Measurements from ENCODE around the gene EPHB2.
"Not testable (repeated sequence)": the region's sequence is repeated elsewhere in the genome, so short reads cannot be mapped to it uniquely, and the experiment has no call there.

Gene EPHB2

GRCh38 chr1:22838965-22839364 lies 128.3 kb downstream of the EPHB2 start:
- DNase-seq (ENCODE audit: low read depth): no peak

DNA sequence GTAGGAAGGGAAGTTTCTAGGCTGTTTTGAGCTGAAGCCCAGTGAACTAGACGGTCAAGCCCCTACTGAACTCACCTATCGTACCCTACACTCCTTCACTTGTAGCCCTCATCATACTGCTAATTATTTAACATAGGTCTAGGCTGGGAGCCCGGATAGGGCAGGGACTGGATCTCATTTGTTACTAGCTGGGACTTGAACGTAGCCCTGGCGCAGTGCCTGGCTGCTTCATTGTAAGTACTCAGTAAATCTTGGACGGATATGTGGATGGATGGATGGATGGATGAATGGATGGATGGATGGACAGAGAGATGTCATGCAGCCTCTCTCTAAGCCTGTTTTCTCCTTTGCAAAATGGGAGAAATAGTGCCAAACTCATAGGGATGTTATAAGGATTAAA lies 129.2 kb downstream of the EPHB2 start:
- no peak for DNase-seq (ENCODE audit: low read depth)

DNA sequence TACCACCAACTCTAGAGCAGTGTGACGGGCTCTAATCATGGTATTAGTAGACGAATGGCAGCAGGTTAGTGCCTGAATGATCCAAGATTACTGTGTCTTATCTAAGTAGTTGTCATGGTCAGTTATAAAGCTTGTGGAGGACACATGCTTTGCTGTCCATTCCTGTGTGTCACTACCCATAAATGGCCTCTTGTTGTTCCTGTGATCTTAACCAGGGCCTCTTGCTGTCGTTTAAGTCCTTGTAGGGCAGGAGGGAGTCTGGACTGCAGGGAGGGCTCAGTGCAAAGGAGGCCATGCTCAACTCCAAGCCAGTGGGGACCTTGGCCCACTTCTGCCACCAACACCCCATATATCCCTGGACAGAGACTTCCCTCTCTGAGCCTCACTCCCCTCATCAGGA lies 130.5 kb downstream of the EPHB2 start:
- DNase-seq (ENCODE audit: low read depth): no peak

- DNase-seq (ENCODE audit: low read depth): no peak
Measured at GRCh38 chr1:22841860-22842281, 131.2 kb downstream of the EPHB2 start.

DNA sequence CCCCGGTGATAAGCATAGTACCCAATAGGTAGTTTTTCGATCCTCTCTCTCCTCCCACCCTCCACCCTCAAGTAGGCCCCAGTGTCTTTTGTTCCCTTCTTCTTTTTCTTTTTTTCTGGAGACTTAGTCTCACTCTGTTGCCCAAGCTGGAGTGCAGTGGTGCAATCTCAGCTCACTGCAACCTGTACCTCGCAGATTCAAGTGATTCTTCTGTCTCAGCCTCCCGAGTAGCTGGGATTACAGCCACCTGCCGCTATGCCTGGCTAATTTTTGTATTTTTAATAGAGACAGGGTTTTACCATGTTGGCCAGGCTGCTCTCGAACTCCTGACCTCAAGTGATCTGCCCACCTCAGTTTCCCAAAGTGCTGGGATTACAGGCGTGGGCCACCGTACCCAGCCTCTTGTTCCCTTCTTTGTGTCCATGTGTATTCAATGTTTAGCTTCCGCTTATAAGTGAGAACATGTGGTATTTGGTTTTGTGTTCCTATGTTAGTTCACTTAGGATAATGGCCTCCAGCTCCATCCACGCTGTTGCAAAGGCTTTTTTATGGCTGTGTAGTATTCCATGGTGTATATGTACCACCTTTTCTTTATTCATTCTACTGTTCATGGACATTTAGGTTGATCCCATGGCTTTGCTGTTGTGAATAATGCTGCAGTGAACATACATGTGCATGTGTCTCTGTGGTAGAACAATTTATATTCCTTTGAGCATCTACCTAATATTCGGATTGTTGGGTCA lies 133.0 kb downstream of the EPHB2 start:
- DNase-seq (ENCODE audit: low read depth): not testable (repeated sequence)

DNA sequence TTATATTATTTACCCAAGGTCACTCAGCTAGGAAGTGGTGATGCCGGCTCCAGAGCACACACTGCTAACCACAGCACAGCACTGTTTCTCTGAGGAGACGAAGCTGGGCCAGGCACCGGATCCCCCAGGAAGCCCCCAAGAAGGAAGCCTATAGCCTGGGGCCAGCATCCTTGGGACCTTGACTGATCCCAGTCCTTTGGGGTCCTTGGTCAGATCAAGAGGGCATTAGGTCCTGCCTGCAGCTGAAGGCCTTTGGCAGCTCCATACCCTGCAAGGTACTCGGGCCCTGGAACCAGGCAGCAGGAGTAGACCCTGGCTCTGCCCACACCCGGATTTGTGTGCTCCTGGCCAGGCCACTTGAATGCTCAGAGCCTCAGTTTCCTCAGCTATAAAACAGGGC lies 134.0 kb downstream of the EPHB2 start:
- DNase-seq (ENCODE audit: low read depth): no peak

- no peak for DNase-seq (ENCODE audit: low read depth)
Measured at GRCh38 chr1:22845398-22845935, 134.8 kb downstream of the EPHB2 start.

DNA sequence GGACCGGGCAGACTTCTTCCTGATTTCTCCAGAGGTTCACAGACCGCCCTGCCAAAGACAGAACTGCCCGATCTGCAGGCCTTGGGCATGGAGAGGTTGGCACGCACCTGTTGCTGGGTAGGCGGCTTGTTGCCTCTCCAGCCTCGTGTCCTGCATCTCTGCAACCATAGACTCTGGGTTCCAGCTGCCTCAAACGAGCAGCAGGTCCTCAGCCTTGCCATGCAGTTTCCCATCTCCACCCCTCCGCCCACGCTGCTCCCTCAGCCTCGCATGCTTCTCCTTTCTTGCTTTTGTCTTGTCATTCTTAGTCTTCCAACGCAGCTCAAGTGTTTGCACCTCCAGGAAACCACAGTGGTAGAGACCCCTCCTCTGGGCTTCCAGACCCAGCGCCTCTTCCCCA lies 135.8 kb downstream of the EPHB2 start:
- no peak for DNase-seq (ENCODE audit: low read depth)

- DNase-seq (ENCODE audit: low read depth): no peak
Measured at GRCh38 chr1:22847249-22847648, 136.6 kb downstream of the EPHB2 start.

DNA sequence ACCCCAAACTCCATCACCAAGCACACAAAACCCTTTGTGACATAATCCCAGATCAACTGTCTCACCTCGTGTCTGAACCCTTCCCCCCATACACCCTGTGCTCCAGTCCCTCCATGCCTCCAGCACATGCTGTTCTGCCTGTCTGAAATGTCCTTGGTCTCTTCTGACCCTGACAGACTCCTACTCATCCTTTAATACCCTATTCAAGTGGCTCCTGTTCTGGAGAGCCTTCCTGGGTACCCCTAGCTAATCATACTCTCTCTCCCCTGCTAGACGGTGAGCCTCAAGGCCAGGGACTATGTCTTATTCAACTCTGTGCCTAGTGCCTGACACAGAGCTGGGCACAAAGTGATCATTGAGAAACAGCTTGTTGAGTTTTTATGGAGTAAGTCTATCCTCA lies 137.1 kb downstream of the EPHB2 start:
- no peak for DNase-seq (ENCODE audit: low read depth)

DNA sequence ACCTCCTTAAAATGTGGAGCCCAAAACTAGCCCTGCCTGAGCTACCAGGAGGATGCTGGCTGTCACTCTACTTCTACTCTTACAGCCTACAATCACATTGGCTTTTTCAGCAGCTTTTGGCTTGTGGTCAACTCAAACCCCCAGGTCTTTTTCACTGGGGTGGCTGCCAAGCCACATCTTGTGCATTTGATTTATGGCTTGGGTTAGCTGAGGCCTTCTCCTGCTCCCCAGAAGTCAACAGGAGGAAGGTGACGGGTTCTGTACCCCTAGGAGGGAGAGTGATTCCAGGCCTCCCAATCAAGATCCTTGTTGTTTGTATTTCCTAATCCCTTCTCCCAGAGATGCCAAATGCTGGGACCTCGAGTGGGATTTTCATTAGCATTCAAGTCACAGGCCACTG lies 137.8 kb downstream of the EPHB2 start:
- no peak for DNase-seq (ENCODE audit: low read depth)

GRCh38 chr1:22849770-22850169 lies 139.1 kb downstream of the EPHB2 start:
- no peak for DNase-seq (ENCODE audit: low read depth)

DNA sequence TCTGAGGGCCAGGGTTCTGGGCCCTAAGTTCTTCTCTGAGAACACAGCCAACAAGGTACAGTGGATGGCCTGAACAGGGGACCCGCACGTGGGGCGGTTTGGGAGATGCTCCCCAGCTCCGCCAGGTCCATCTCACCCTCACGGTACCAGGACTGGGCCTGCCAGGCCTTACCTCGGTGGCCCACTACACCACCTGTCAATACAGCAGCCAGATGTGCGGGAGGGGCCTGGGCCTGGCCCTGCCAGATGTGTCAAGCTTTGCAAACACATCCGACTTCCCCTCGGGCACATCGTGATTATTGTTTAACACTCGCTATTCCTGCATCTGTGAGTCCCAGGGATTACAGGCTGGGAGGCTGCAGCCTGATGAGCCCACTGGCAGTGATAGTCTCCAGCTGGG lies 139.6 kb downstream of the EPHB2 start:
- DNase-seq (ENCODE audit: low read depth): no peak

DNA sequence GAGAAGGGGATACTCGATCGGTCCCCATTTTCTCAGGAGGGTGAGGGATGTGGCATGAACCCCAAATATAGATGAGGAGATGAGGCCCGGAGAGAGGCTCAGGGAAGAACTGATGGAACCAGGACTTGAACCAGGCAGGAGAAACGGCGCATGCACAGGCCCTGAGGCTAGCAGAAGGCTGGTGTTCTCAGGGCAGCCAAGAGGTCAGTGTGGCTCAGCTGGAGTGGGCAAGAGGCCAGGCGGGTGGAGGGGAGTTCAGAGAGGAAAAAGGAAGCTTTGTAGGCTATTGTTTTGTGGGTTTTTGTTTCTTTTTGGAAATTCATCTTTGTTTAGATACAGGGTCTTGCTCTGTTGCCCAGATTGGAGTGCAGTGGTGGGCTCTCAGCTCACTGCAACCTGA lies 140.0 kb downstream of the EPHB2 start:
- no peak for DNase-seq (ENCODE audit: low read depth)

DNA sequence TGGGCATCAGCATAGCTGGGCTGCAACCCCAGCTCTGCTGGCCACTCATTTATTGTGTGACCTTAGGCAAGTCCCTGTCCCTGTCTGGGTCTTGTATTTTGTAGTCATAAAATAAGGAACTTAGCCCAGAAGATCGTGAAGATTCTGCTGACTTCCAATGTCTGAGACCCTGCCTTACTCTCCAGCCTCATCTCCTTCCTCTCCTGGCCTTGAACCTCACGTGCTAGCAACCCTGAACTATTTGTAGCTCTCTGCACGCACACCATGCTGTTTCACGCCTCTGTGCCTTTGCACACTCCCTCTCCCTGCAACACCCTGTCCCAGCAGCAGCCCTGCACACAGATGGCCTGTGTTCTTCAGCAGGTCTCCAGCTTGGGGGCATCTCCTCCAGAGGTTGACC lies 140.9 kb downstream of the EPHB2 start:
- no peak for DNase-seq (ENCODE audit: low read depth)

DNA sequence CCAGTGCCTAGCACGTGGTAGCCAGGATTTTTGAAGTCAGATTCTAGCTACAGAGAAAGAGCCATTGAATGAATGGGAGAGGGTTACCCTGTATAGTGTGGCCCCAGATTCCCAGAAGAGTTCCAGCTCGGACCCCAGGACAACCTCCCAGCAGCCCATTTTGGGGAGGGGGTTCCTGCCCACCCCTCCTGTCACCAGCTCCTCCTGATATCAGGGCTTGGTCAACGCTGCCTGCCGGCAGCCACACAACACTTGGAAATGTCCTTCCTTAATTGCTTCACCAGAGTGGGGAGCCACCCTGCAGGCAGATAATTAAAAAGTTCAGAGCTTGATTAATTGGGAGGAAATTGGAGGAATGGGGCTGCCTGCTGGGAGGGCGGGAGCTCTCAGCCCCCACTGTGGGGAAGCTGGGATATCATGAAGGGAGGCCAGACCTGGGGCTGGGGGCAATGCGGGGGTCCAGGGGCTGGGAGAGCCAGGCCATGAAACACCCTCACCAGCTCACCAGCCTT lies 141.6 kb downstream of the EPHB2 start:
- no peak for DNase-seq (ENCODE audit: low read depth)

DNA sequence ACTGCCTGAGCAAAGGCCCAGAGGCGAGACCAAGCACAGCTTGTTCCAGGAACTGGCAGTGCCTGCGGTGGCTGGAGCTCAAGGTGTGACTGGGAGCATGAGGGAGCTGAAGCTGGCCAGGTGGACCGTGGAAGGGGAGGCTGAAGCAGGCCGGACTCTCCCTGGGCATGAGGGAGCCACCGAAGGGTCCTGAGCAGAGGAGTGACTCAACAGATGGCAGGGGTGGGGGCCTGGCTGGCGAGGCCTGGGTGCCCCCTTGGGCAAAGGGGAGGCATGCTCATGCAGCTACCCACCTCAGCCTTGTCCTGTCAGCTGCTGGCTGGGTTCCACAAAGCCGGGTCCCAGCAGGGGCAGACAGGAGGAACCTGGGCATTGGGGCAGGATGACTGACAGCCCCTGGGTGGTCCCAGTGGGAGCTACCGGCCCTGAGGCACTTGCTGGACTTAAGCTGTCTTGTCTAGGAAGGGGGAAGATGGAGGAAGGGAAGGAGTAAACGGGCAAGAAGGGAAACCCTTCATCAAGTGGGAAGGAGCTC lies 143.1 kb downstream of the EPHB2 start:
- DNase-seq (ENCODE audit: low read depth): no peak

DNA sequence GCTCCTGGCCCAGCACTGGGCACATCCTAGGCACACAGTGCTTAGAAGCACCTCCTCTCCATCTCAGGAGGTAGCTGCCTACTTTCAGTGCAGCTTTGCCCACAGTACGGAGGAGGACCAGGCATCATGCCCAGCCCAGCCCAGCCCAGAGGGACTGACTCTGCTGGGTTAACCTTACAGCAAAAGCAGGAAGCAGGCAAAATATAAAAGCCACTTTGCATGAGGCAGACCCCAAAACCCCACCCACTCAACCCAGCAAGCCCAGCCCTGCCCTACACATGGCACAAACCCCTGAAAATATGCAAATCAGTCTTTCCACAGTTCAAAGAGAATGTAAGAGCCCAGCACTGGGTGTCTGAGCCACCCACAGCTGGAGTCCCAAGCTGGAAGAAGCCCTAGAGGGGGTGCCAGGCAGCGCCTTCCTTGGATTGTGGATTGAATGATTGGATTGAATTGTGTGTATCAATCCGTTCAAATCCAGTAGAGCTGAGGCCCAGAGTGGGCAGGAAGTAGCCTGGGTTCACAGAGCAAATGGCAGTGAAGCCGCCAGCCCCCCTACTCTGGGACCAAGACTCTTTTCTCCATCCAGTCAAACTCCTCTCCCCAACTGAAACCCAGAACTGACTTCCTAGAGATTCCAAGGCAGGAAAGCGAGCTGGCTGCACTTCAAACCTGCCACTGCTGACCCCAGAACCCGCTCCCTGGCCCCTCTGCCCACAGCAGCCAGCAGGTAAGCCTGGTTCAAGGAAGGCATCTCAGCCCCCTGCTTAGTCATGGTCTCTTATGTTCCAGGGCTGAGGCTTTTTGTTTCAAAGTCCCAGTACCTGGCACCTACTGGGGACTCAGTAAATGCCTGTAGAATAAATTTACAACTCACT lies 144.3 kb downstream of the EPHB2 start:
- DNase-seq (ENCODE audit: low read depth): no peak

GRCh38 chr1:22855668-22856606 lies 145.3 kb downstream of the EPHB2 start:
- no peak for DNase-seq (ENCODE audit: low read depth)

- DNase-seq (ENCODE audit: low read depth): no peak
Measured at GRCh38 chr1:22857661-22858060, 147.0 kb downstream of the EPHB2 start.

- no peak for DNase-seq (ENCODE audit: low read depth)
Measured at GRCh38 chr1:22860414-22860800, 149.8 kb downstream of the EPHB2 start.

Measured in stimulated activated CD8-positive, alpha-beta memory T cell treated with anti-CD3 and anti-CD28 coated beads, Interleukin-15, amount 100 ng/mL, for 24 hours (primary cell).